Right lobe of liver (tissue), 6 donors: ENCODE results near the gene DISP3. TPM values are rescaled to one million over a fixed set of nuclear protein-coding genes. Genes with fewer than 3 reads are reported as not detected.

Experiments
- ATAC-seq, 4 donors: fragments of 200-7000 bp; cut with Tn5 transposase; one replicate each; pipeline ENCODE4 v1.9.1; 2020; ENCODE audit warnings: mild to moderate bottlenecking in 4 of 4, moderate library complexity in 4 of 4
- DNase-seq, 3 donors: peaks; one replicate each; pipeline ENCODE4 v3.0.0-alpha.2; 2020
- H3K27ac ChIP-seq, 3 donors: fragments of 200-600 bp; one replicate each; pipeline ENCODE4 v1.8.0; 2022
- H3K27me3 ChIP-seq, 2 donors: fragments of 200-600 bp; one replicate each; pipeline ENCODE4 v1.8.0; 2022
- H3K36me3 ChIP-seq, 4 donors: fragments of 200-600 bp; sonication (generic) in 1 of 4; one replicate each; pipeline versions ENCODE4 v1.5.1 to v1.8.0; 2017 to 2022; ENCODE audit warnings: control low read depth in 1 of 4
- H3K4me1 ChIP-seq, 4 donors: fragments of 200-600 bp; sonication (generic) in 1 of 4; one replicate each; pipeline versions ENCODE4 v1.5.1 to v1.8.0; 2017 to 2022; ENCODE audit warnings: control low read depth in 1 of 4
- H3K4me3 ChIP-seq, 3 donors: fragments of 200-600 bp; one replicate each; pipeline ENCODE4 v1.8.0; 2022
- H3K9me3 ChIP-seq, 4 donors: fragments of 200-600 bp; sonication (generic) in 1 of 4; one replicate each; pipeline versions ENCODE4 v1.5.1 to v1.8.0; 2017 to 2022; ENCODE audit warnings: control low read depth in 1 of 4
- CTCF ChIP-seq, 4 donors: fragments of 200-600 bp in 3 of 4; fragments of 450-650 bp in 1 of 4; IDR thresholded peaks; one replicate each; pipeline versions ENCODE4 v1.5.1 to v1.8.0; 2016 to 2022; ENCODE audit warnings: antibody characterized with exemption in 4 of 4, mild to moderate bottlenecking in 2 of 4
- POLR2A ChIP-seq: fragments of 450-650 bp; IDR thresholded peaks from one replicate; pipeline ENCODE4 v1.6.1; 2017; ENCODE audit warnings: antibody characterized with exemption, mild to moderate bottlenecking
- WGBS: methylation state at CpG from one replicate; pipeline ENCODE4 v1.1.6; 2018; ENCODE audit warnings: low coverage, low lambda C conversion rate; ENCODE audit not compliant: insufficient coverage; ENCODE audit errors: missing lambda C conversion rate; 5-methylcytosine and 5-hydroxymethylcytosine counted together
- intact Hi-C, 2 donors: fragments of 100-400 bp; cut with DNase I; formaldehyde crosslinking; loops; one replicate each; pipeline versions ENCODE4 v1.11.2 to v1.14.1; 2022
- total RNA-seq, 6 experiments: library from RNA; depleted of rRNA in 2 of 6; stranded (reverse); fragments of >200 nt in 2 of 6; fragmentation: NEBNext Ultra II Directional in 3 of 6; extraction: Animal tissue kit (Norgen Biotek cat#: 25700) in 3 of 6; gene quantifications; one replicate each; pipeline versions ENCODE4 v1.1.0 to v1.2.4, GENCODE V29; 2016 to 2023
- donor health status: DM: no; HTN: yes; CAD: no.
- donor health status: DM: no; HTN: no; CAD: no.
- donor health status: DM: no; HTN: no; CAD: no.
- donor health status: DM: no; HTN: yes; CAD: no.
- donor health status: DM: no; HTN: yes; CAD: no.

DISP3 gene
- total RNA-seq, 6 experiments from 2014 or later, result 0.06 TPM; not detected in 5

GRCh38 chr1:11466416-11466815, 12.5 kb upstream of the DISP3 start:
- intact Hi-C loops, result no loop called here
- 14% methylated on average over 1 of the region's 2 CpGs for WGBS

GRCh38 chr1:11468878-11469277, 10.1 kb upstream of the DISP3 start:
- WGBS, result 39% methylated on average over 4 of the region's 6 CpGs
- intact Hi-C loops, result no loop called here
- no peaks in the 10 kb centered on the region for H3K9me3 ChIP-seq
- no peaks in the 10 kb centered on the region for H3K36me3 ChIP-seq
- H3K27ac ChIP-seq, result no peak overlapping the region
- H3K4me1 ChIP-seq, result no peaks in the 10 kb centered on the region
- ATAC-seq, result no peak
- no peak for DNase-seq
- TF ChIP-seq CTCF (IDR thresholded peaks at IDR 0.05), result no peak
- no peak for TF ChIP-seq POLR2A
- no peak overlapping the region for H3K4me3 ChIP-seq
- no peaks in the 10 kb centered on the region for H3K27me3 ChIP-seq

More at GRCh38 chr1:11466416-11466815, 12.5 kb upstream of the DISP3 start:
- Histone ChIP-seq H3K9me3 (no peaks in the 10 kb centered on the region), H3K4me1 (no peaks in the 10 kb centered on the region), H3K4me3 (no peak overlapping the region), H3K27me3 (no peaks in the 10 kb centered on the region), H3K27ac (no peak overlapping the region), H3K36me3 (no peaks in the 10 kb centered on the region)
- DNase-seq (no peak), ATAC-seq (no peak)
- TF ChIP-seq POLR2A, result no peak
- no peak for TF ChIP-seq CTCF (IDR thresholded peaks at IDR 0.05)

- intact Hi-C loops, result no loop called here
- TF ChIP-seq POLR2A (no peak), CTCF (IDR thresholded peaks at IDR 0.05) (no peak)
- DNase-seq, result no peak
- no peaks in the 10 kb centered on the region for H3K9me3 ChIP-seq
- H3K4me3 ChIP-seq, result no peak overlapping the region
- no peak overlapping the region for H3K27ac ChIP-seq
- H3K27me3 ChIP-seq, result no peaks in the 10 kb centered on the region
- WGBS, result 44% methylated on average over 1 of the region's 2 CpGs
- ATAC-seq, result no peak
- H3K4me1 ChIP-seq, result no peaks in the 10 kb centered on the region
- H3K36me3 ChIP-seq, result no peaks in the 10 kb centered on the region
Observed at GRCh38 chr1:11470912-11471311, 8.0 kb upstream of the DISP3 start.

GRCh38 chr1:11471473-11471872, 7.5 kb upstream of the DISP3 start:
- Histone ChIP-seq H3K36me3 (no peaks in the 10 kb centered on the region), H3K9me3 (no peaks in the 10 kb centered on the region), H3K27me3 (no peaks in the 10 kb centered on the region), H3K4me1 (no peaks in the 10 kb centered on the region), H3K4me3 (no peak overlapping the region), H3K27ac (no peak overlapping the region)
- intact Hi-C loops, result no loop called here
- ATAC-seq, result no peak
- no peak for DNase-seq
- 17% methylated on average over 1 of the region's 1 CpG for WGBS
- no peak for TF ChIP-seq POLR2A
- no peak for TF ChIP-seq CTCF (IDR thresholded peaks at IDR 0.05)

- TF ChIP-seq CTCF (IDR thresholded peaks at IDR 0.05), result no peak
- no peak for TF ChIP-seq POLR2A
- intact Hi-C loops, result no loop called here
- no peaks in the 10 kb centered on the region for H3K9me3 ChIP-seq
- H3K27ac ChIP-seq, result no peak overlapping the region
- DNase-seq (no peak), ATAC-seq (no peak)
- 48% methylated on average over 2 of the region's 2 CpGs for WGBS
- no peak overlapping the region for H3K4me3 ChIP-seq
- H3K27me3 ChIP-seq, result no peaks in the 10 kb centered on the region
- H3K4me1 ChIP-seq, result no peaks in the 10 kb centered on the region
- no peaks in the 10 kb centered on the region for H3K36me3 ChIP-seq
Observed at GRCh38 chr1:11472284-11472683, 6.7 kb upstream of the DISP3 start.
